ENCODE data around the gene PPP1R12B.
"Not testable (repeated sequence)": the region's sequence is repeated elsewhere in the genome, so short reads cannot be mapped to it uniquely, and the experiment has no call there.

- not testable (repeated sequence) for TF ChIP-seq EZH2phosphoT487 (IDR thresholded peaks at IDR 0.05; ENCODE audit: unreplicated experiment); POLR2AphosphoS5 (IDR thresholded peaks at IDR 0.05; ENCODE audit: low read depth); CTCF (conservative IDR thresholded peaks at IDR 0.05; ENCODE audit: low read depth in 2 of 2); EZH2 (IDR thresholded peaks at IDR 0.05; ENCODE audit: low read depth, unreplicated experiment); ZNF331 (CRISPR knock-in tag; IDR thresholded peaks at IDR 0.05; ENCODE audit: low read depth); REST (IDR thresholded peaks at IDR 0.05; ENCODE audit: unreplicated experiment); ZNF114 (CRISPR knock-in tag; IDR thresholded peaks at IDR 0.05); CREB1 (CRISPR knock-in tag; IDR thresholded peaks at IDR 0.05; ENCODE audit: low read depth); STAT1 (IDR thresholded peaks at IDR 0.05; ENCODE audit: unreplicated experiment); JUNB (IDR thresholded peaks at IDR 0.05; ENCODE audit: unreplicated experiment); ZNF462 (CRISPR knock-in tag; IDR thresholded peaks at IDR 0.05)
- TF ChIP-seq, protein P1, sequence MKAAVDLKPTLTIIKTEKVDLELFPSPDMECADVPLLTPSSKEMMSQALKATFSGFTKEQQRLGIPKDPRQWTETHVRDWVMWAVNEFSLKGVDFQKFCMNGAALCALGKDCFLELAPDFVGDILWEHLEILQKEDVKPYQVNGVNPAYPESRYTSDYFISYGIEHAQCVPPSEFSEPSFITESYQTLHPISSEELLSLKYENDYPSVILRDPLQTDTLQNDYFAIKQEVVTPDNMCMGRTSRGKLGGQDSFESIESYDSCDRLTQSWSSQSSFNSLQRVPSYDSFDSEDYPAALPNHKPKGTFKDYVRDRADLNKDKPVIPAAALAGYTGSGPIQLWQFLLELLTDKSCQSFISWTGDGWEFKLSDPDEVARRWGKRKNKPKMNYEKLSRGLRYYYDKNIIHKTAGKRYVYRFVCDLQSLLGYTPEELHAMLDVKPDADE (IDR thresholded peaks at IDR 0.05), result not testable (repeated sequence)
Observed at GRCh38 chr1:202513875-202514274, 165.4 kb downstream of the PPP1R12B start.
